ENCODE results near the gene PFDN6.
A peak's percentile ranks its signal among the peaks of the same experiment; 100 is the strongest.
"Not testable (repeated sequence)": the region's sequence is repeated elsewhere in the genome, so short reads cannot be mapped to it uniquely, and the experiment has no call there.

Gene PFDN6

GRCh38 chr6:33288921-33289783 is at the start of gene PFDN6, which contains the start of gene WDR46:
TSS of gene PFDN6 (plus strand) at chr6:33289601. CDS start at chr6:33289857, 256 bp downstream.
TSS of gene WDR46 (minus strand) at chr6:33289239. CDS start at chr6:33289170, 69 bp downstream.
- H3K27ac Mint-ChIP-seq: peak within 1 kb of the TSS; percentile 98
- peak within 1 kb of the TSS; percentile 99 for H3K4me3 Mint-ChIP-seq
- H3K27me3 Mint-ChIP-seq: no peaks in the 10 kb centered on the region
- H3K9me3 Mint-ChIP-seq: no peaks in the 10 kb centered on the region
- peaks cover 50% of the 10 kb centered on the region for H3K4me1 Mint-ChIP-seq (ENCODE audit: low read depth)
- H3K36me3 Mint-ChIP-seq (ENCODE audit: low read depth): peaks cover 61% of the 10 kb centered on the region

DNA sequence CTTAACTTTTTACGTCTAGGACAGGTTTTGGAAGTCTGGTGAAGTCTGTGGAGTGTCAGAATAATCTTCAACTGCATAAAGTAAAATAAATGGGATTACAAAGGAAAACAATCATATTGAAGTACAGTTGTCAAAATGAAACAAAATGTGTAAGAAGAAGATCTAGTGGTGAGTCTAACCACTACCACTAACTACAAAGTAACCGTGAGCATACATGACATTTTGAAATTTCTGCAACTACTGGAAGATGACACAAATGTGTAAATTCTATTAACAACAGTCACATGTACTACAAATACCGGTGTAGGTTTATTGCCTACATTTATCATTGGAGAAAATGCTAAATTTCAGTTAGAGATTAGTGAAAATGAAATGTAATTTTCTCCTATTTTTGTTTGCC is 47.4 kb upstream of the PFDN6 start:
- Mint-ChIP-seq H3K36me3 (ENCODE audit: low read depth) (no peaks in the 10 kb centered on the region), H3K4me1 (ENCODE audit: low read depth) (peaks cover 14% of the 10 kb centered on the region), H3K27ac (peak overlapping the region; percentile 50), H3K4me3 (peak overlapping the region; percentile 3), H3K27me3 (peaks cover 10% of the 10 kb centered on the region), H3K9me3 (no peaks in the 10 kb centered on the region)

DNA sequence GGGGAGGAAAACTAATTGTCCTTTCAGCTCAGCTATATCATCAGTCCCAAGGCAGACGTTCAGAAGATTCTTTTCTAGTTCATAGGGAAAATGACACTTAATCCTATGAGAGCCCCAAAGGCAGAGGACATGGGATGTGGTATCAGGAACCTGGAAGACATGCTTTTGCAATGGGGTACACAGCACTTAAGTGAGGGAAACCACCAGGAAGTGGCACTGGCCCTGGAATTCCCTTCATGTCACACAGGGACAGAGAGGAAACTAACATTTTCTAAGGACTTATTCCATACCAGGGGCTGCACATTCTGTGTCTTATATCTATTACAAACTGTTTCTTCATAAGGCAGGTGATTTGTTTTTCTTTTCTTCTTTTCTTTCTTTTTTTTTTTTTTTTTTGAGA is 45.9 kb upstream of the PFDN6 start:
- H3K27ac Mint-ChIP-seq: no peak overlapping the region
- H3K36me3 Mint-ChIP-seq (ENCODE audit: low read depth): no peaks in the 10 kb centered on the region
- peaks cover 21% of the 10 kb centered on the region for H3K4me1 Mint-ChIP-seq (ENCODE audit: low read depth)

DNA sequence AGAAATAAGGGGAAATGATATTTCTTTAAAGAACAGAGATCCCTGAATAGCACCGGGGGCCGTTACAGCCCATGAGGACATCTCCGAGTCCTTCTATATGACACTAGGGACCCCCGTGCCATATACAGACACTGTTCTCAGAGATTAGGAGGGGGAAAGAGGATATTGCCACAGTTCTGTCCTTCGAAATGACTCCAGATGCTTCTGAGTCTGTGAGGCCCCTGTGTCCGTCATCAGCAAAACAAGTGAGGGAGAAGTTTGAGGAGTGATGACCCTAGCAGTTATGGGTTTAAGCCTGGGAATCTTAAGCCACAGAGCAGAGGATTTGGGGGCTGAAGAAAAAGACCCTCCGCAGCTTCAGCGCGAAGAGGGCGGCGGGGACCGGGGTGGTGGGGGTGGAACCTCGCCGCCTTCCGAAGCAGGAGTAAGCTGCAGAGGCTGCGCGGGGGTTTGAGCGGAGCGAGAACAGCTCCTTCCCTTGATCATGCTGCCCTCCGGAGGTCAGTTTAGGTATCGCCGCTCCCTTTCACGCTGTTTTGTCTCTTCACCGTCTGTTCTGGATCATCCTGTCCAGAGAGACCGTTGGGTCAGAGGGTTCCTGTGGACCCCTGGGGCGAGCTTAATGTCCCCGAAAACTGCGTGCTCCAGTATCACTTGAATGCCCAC is 41.3 kb upstream of the PFDN6 start:
- Mint-ChIP-seq H3K36me3 (ENCODE audit: low read depth) (peaks cover 29% of the 10 kb centered on the region), H3K4me3 (peak overlapping the region; percentile 89), H3K9me3 (no peaks in the 10 kb centered on the region), H3K27me3 (peaks cover 9% of the 10 kb centered on the region), H3K27ac (peak overlapping the region; percentile 94), H3K4me1 (ENCODE audit: low read depth) (peaks cover 41% of the 10 kb centered on the region)

More for the DNA sequence above, 45.9 kb upstream of the PFDN6 start:
- no peaks in the 10 kb centered on the region for H3K9me3 Mint-ChIP-seq
- peaks cover 10% of the 10 kb centered on the region for H3K27me3 Mint-ChIP-seq
- no peak overlapping the region for H3K4me3 Mint-ChIP-seq

DNA sequence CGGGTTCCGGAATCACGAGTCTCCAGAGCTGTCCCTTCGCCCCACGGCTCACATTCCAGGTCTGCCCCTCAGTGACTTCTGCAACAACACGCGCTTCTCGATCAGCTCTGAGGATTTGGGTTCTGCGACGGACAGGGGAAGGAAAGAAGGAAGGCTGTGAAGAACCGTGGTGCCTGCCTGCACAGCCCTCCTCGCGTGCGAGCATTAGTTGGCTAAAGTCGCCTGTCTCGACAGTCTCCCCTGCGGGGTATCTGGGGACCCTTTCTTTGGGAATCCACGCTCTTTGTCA is 40.8 kb upstream of the PFDN6 start:
- peaks cover 5% of the 10 kb centered on the region for H3K27me3 Mint-ChIP-seq
- peaks cover 30% of the 10 kb centered on the region for H3K36me3 Mint-ChIP-seq (ENCODE audit: low read depth)
- H3K4me3 Mint-ChIP-seq: peak overlapping the region; percentile 89
- H3K4me1 Mint-ChIP-seq (ENCODE audit: low read depth): peaks cover 41% of the 10 kb centered on the region
- H3K27ac Mint-ChIP-seq: peak overlapping the region; percentile 94
- no peaks in the 10 kb centered on the region for H3K9me3 Mint-ChIP-seq

DNA sequence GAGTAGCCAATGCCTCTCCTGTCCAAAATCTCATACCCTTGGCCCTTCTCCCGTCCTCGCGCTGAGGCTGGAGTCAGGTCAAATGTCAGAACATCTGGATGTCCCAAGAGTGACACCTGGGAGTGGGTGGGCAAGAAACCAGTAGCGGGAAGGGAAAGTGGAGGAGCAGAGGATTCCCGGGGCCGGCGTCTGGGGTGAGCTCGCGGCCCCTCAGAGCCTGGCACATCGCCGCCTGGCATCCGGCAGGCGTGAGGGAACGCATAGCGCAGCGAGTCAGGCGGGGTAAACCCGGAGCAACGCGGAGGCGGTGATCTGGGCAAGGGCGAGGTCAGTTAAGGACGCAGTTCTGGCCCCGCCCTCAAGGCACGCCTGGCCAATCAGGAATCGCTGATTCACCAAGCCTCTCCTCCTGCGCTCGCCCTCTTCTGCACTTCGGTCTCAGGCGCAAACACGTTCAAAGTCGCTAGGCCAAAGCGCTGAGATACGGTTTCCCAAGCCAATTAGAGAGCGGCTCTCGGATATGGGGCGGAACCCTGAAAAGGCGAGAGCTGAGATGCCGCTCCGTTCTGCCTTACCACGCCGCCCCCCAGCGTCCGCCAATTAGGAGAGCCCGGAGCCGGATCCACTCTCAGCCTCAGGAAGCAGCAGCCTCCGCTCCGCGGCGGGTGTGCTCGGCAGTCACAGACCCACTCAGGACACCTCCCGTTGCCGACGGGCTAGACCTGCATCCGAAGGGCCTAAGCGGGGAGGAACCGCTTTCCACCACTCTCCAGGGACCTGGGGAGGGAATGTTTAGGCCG is 40.3 kb upstream of the PFDN6 start:
- peak overlapping the region; percentile 89 for H3K4me3 Mint-ChIP-seq
- peak overlapping the region; percentile 94 for H3K27ac Mint-ChIP-seq
- H3K9me3 Mint-ChIP-seq: no peaks in the 10 kb centered on the region
- H3K36me3 Mint-ChIP-seq (ENCODE audit: low read depth): peaks cover 30% of the 10 kb centered on the region
- peaks cover 4% of the 10 kb centered on the region for H3K27me3 Mint-ChIP-seq
- H3K4me1 Mint-ChIP-seq (ENCODE audit: low read depth): peaks cover 41% of the 10 kb centered on the region

GRCh38 chr6:33249732-33250630 is 39.4 kb upstream of the PFDN6 start:
- peaks cover 41% of the 10 kb centered on the region for H3K4me1 Mint-ChIP-seq (ENCODE audit: low read depth)
- peaks cover 4% of the 10 kb centered on the region for H3K27me3 Mint-ChIP-seq
- H3K27ac Mint-ChIP-seq: peak overlapping the region; percentile 88
- no peaks in the 10 kb centered on the region for H3K9me3 Mint-ChIP-seq
- peaks cover 31% of the 10 kb centered on the region for H3K36me3 Mint-ChIP-seq (ENCODE audit: low read depth)
- peak overlapping the region; percentile 89 for H3K4me3 Mint-ChIP-seq

DNA sequence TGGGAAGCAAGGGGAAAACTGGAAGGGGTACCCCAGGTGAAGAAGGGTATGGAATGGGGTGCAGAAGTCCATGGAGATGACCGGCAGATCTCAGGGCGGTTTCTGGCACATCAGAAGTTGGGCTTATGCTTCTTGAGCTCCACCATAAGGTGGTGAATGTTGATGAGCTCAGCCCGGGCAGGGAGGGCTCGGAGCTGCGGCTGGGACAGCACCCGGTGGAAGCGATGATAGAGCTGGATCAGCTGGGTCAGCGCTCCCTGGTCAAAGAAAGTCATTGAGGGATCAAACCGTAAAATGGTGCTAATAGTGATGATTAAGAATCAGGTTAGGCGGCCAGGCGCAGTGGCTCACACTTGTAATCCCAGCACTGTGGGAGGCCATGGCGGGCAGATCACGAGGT is 38.7 kb upstream of the PFDN6 start:
- H3K36me3 Mint-ChIP-seq (ENCODE audit: low read depth): peaks cover 35% of the 10 kb centered on the region
- peaks cover 4% of the 10 kb centered on the region for H3K27me3 Mint-ChIP-seq
- H3K9me3 Mint-ChIP-seq: no peaks in the 10 kb centered on the region
- H3K4me3 Mint-ChIP-seq: peak overlapping the region; percentile 89
- H3K27ac Mint-ChIP-seq: peak overlapping the region; percentile 88
- H3K4me1 Mint-ChIP-seq (ENCODE audit: low read depth): peaks cover 41% of the 10 kb centered on the region

DNA sequence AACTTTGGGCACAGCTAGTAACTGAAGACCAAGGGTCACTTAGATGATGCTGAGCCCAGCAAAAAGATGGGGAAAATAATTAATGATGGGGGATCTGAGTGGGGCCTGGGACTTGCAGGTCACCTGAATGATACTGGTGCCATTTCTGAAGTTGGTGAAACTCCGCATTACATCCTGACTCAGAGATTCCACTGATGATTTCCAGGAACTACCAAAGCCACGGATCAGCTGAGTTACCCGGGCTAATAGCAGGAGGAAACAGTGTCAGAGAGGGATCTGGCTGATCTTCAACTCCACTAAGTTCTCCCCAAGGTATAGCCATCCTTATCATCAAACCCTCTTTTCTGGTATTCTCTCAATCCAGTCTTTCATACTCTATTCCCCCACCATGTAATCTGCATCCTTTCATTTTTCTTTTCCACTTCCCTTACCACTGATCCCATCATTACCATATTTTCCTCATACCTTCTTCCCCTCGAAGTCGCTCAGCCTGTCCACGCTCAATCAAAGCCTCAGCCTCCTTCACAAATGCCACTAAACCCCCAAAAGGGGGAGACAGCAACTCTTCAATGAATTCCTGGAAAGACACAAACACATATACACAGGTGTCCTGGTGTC is 37.9 kb upstream of the PFDN6 start:
- no peaks in the 10 kb centered on the region for H3K9me3 Mint-ChIP-seq
- peaks cover 37% of the 10 kb centered on the region for H3K36me3 Mint-ChIP-seq (ENCODE audit: low read depth)
- H3K27me3 Mint-ChIP-seq: peaks cover 3% of the 10 kb centered on the region
- peak overlapping the region; percentile 11 for H3K4me3 Mint-ChIP-seq
- peak overlapping the region; percentile 88 for H3K27ac Mint-ChIP-seq
- H3K4me1 Mint-ChIP-seq (ENCODE audit: low read depth): peaks cover 41% of the 10 kb centered on the region

DNA sequence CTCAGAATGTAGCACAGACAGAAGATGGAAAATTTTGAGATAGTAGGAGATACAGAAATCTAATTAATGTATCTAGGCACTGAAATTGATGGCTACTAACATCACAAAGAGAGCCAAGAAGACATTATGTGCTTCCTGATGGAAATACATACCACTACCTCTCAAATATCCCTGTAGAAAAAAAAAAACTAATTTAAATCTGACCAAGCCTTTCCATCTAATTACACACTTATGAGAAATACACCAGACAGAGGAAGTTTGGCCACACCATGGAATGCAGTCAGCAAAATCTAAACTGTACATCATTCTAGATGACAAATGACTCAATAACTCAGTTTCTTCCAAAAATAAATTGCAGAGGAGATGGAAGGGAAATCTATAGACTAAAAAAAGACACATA is 36.6 kb upstream of the PFDN6 start:
- H3K4me3 Mint-ChIP-seq: no peak overlapping the region
- peaks cover 41% of the 10 kb centered on the region for H3K4me1 Mint-ChIP-seq (ENCODE audit: low read depth)
- no peaks in the 10 kb centered on the region for H3K27me3 Mint-ChIP-seq
- H3K36me3 Mint-ChIP-seq (ENCODE audit: low read depth): peaks cover 39% of the 10 kb centered on the region
- peak overlapping the region; percentile 29 for H3K27ac Mint-ChIP-seq
- H3K9me3 Mint-ChIP-seq: no peaks in the 10 kb centered on the region

GRCh38 chr6:33254591-33254990 is 34.8 kb upstream of the PFDN6 start:
- no peaks in the 10 kb centered on the region for H3K9me3 Mint-ChIP-seq
- no peak overlapping the region for H3K27ac Mint-ChIP-seq
- peaks cover 26% of the 10 kb centered on the region for H3K4me1 Mint-ChIP-seq (ENCODE audit: low read depth)
- H3K36me3 Mint-ChIP-seq (ENCODE audit: low read depth): peaks cover 49% of the 10 kb centered on the region
- no peak overlapping the region for H3K4me3 Mint-ChIP-seq
- no peaks in the 10 kb centered on the region for H3K27me3 Mint-ChIP-seq

DNA sequence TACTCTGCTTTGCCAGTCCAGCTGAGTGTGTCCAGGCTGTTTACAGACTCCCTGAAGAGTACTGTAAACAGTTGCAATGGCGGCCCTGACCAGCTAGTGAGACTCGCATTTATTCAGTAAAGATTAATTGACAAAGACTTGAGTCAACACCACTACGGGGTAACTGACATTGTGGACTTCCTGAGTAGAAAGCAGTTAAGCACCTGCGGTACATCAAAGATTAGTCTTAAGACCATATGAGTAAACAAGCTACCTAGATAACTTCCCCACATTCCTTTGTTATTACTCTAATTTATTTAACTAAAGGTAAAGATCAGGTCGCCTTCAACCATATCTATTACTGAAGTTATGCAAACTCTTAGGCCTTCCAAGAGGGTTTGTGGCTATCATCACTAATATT is 30.4 kb upstream of the PFDN6 start:
- Mint-ChIP-seq H3K27me3 (no peaks in the 10 kb centered on the region), H3K36me3 (ENCODE audit: low read depth) (peaks cover 47% of the 10 kb centered on the region), H3K9me3 (no peaks in the 10 kb centered on the region), H3K4me3 (no peak overlapping the region), H3K4me1 (ENCODE audit: low read depth) (no peaks in the 10 kb centered on the region), H3K27ac (no peak overlapping the region)

DNA sequence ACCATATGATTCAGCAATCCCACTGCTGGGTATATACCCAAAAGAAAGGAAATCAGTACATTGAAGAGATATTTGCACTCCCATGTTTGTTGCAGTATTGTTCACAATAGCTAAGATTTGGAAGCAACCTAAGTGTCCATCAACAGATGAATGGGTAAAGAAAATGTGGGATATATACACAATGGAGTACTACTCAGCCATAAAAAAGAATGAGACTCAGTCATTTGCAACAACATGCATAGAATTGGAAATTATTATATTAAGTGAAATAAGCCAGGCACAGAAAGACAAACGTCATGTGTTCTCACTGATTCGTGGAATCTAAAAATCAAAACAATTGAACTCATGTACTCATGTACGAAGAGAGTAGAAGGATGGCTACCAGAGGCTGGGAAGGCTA is 26.9 kb upstream of the PFDN6 start:
- not testable (repeated sequence) for H3K27ac Mint-ChIP-seq; H3K4me1 Mint-ChIP-seq (ENCODE audit: low read depth); H3K4me3 Mint-ChIP-seq; H3K27me3 Mint-ChIP-seq; H3K9me3 Mint-ChIP-seq
- H3K36me3 Mint-ChIP-seq (ENCODE audit: low read depth): peaks cover 61% of the 10 kb centered on the region

GRCh38 chr6:33264015-33264414 is 25.4 kb upstream of the PFDN6 start:
- peaks cover 67% of the 10 kb centered on the region for H3K36me3 Mint-ChIP-seq (ENCODE audit: low read depth)
- no peaks in the 10 kb centered on the region for H3K9me3 Mint-ChIP-seq
- no peak overlapping the region for H3K27ac Mint-ChIP-seq
- H3K4me1 Mint-ChIP-seq (ENCODE audit: low read depth): no peaks in the 10 kb centered on the region
- no peak overlapping the region for H3K4me3 Mint-ChIP-seq
- no peaks in the 10 kb centered on the region for H3K27me3 Mint-ChIP-seq
